HG03460 (cell line): ENCODE data around the gene ZNF784.

Experiments used
- ATAC-seq: cut with Tn5 transposase; IDR thresholded peaks from one replicate; pipeline ENCODE4 v1.9.1; 2021; ENCODE audit not compliant: unreplicated experiment

Gene ZNF784

GRCh38 chr19:55624109-55625003 is at the start of gene ZNF784:
Gene ZNF784 (minus strand): TSS chr19:55624566. CDS start chr19:55624561, 5 bp downstream.
- ATAC-seq, result peak; percentile 64

- ATAC-seq, result no peak
Observed at GRCh38 chr19:55673889-55674288, 49.5 kb upstream of the ZNF784 start.

GRCh38 chr19:55673465-55673864 is 49.1 kb upstream of the ZNF784 start:
- no peak for ATAC-seq

GRCh38 chr19:55672418-55672817 is 48.1 kb upstream of the ZNF784 start:
- no peak for ATAC-seq

- ATAC-seq, result no peak
Observed at GRCh38 chr19:55671054-55671378, 46.6 kb upstream of the ZNF784 start.

GRCh38 chr19:55670280-55671053 is 46.1 kb upstream of the ZNF784 start:
- no peak for ATAC-seq

- ATAC-seq, result no peak
Observed at GRCh38 chr19:55669418-55670279, 45.3 kb upstream of the ZNF784 start.

GRCh38 chr19:55668603-55669348 is 44.4 kb upstream of the ZNF784 start:
- no peak for ATAC-seq

GRCh38 chr19:55667958-55668357 is 43.6 kb upstream of the ZNF784 start:
- no peak for ATAC-seq

- ATAC-seq, result no peak
Observed at GRCh38 chr19:55667511-55667910, 43.1 kb upstream of the ZNF784 start.

- ATAC-seq, result no peak
Observed at GRCh38 chr19:55667006-55667381, 42.6 kb upstream of the ZNF784 start.

- ATAC-seq, result no peak
Observed at GRCh38 chr19:55666343-55667005, 42.1 kb upstream of the ZNF784 start.

- ATAC-seq, result no peak
Observed at GRCh38 chr19:55663846-55664536, 39.6 kb upstream of the ZNF784 start.

GRCh38 chr19:55661826-55662225 is 37.5 kb upstream of the ZNF784 start:
- no peak for ATAC-seq

GRCh38 chr19:55660991-55661390 is 36.6 kb upstream of the ZNF784 start:
- ATAC-seq, result no peak

GRCh38 chr19:55660404-55660803 is 36.0 kb upstream of the ZNF784 start:
- ATAC-seq, result no peak

- no peak for ATAC-seq
Observed at GRCh38 chr19:55659822-55660221, 35.5 kb upstream of the ZNF784 start.

GRCh38 chr19:55658846-55659459 is 34.6 kb upstream of the ZNF784 start:
- ATAC-seq, result no peak
